ENCODE results near the gene DGKB. TPM values are rescaled to one million over a fixed set of nuclear protein-coding genes. Genes with fewer than 3 reads are reported as not detected.

Gene DGKB
- total RNA-seq: 1.5 TPM
- polyA plus RNA-seq (ENCODE audit: insufficient read depth, low read depth, low replicate concordance): 0.26 TPM
- long read RNA-seq, donor 1: 0 reads
- long read RNA-seq, donor 2: 0 reads
- long read RNA-seq, donor 3: 0 reads
- long read RNA-seq, donor 4: 0 reads
- long read RNA-seq, donor 5: 0 reads
- long read RNA-seq, donor 6: 0 reads
- long read RNA-seq, donor 7: 0 reads
- long read RNA-seq, donor 8: 0 reads
- long read RNA-seq, donor 9: 0 reads
- long read RNA-seq, donor 10: 0 reads

DNA sequence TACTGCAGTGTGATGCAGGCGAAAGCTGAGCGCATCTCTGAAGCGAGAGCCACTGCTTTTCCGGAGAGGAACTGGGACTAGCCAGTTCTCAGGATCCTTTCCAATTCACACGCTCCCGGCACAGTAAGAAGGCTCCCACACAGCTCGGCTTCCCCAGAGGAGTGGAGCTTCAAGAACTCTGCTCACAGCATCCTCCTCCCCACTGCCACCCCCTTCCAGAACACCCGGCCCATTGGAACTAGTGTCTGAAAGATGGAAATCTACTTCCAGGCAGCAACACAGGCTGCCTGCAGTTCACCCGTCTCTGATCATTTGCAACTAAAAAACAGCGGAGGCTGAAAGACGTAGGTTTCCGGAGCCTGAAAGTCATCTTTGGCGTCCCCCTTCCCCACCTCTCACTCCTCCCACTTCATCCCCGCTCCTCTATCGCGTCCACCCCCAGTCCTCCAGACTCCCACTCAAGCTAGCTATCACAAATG is at the start of gene DGKB:
TSS of gene DGKB (minus strand) at position 163 of the 479 bp plus-strand sequence.
- intact Hi-C loops (cut with DNase I): no loop called here
- TF ChIP-seq, protein P1, sequence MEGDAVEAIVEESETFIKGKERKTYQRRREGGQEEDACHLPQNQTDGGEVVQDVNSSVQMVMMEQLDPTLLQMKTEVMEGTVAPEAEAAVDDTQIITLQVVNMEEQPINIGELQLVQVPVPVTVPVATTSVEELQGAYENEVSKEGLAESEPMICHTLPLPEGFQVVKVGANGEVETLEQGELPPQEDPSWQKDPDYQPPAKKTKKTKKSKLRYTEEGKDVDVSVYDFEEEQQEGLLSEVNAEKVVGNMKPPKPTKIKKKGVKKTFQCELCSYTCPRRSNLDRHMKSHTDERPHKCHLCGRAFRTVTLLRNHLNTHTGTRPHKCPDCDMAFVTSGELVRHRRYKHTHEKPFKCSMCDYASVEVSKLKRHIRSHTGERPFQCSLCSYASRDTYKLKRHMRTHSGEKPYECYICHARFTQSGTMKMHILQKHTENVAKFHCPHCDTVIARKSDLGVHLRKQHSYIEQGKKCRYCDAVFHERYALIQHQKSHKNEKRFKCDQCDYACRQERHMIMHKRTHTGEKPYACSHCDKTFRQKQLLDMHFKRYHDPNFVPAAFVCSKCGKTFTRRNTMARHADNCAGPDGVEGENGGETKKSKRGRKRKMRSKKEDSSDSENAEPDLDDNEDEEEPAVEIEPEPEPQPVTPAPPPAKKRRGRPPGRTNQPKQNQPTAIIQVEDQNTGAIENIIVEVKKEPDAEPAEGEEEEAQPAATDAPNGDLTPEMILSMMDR (IDR thresholded peaks at IDR 0.05; ENCODE audit: borderline replicate concordance, extremely low read depth, insufficient read depth): no peak
- no peak within 1 kb of the TSS for H3K27ac ChIP-seq (ENCODE audit: low read depth in 2 of 2, low read length in 2 of 2)
- no peaks in the 10 kb centered on the region for H3K27me3 ChIP-seq (ENCODE audit: control insufficient read depth, insufficient read depth, low read length)
- H3K36me3 ChIP-seq (ENCODE audit: control insufficient read depth in 2 of 3, insufficient read depth in 3 of 3, low read length in 3 of 3): no peaks in the 10 kb centered on the region
- H3K4me1 ChIP-seq (ENCODE audit: control insufficient read depth in 2 of 3, insufficient read depth in 2 of 3, low read depth in 1 of 3, low read length in 3 of 3): peaks cover 0 to 2% (median 0%) of the 10 kb centered on the region in 3 donors
- no peak for FAIRE-seq
- H3K4me3 ChIP-seq (ENCODE audit: low read length in 3 of 3): peak within 1 kb of the TSS; percentile 55 to 63 (median 58)
- H3K9me3 ChIP-seq (ENCODE audit: control insufficient read depth in 2 of 3, insufficient read depth in 1 of 3, low read length in 3 of 3): no peaks in the 10 kb centered on the region
- H3K9ac ChIP-seq (ENCODE audit: low read length in 3 of 3): peak within 1 kb of the TSS in 1 of 3 donors; percentile 35
- DNase-seq: peak in 4 of 5 donors; percentile 41 to 76 (median 55)

DNA sequence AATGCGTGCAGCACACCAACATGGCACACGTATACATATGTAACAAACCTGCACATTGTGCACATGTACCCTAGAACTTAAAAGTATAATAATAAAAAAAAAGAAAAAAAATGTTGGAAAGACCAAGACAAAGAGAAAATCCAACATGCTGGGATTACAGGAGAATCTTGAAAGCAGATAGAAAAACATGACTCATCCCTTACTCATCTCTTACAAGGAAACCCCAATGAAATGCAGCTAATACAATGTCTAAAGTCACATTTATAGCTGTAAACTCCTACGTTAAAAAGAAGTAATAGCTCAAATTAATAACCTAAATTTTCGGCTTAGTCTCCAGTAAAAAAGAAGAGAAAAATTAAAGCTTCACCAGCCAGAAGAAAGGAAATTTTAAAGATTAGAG is 47.5 kb upstream of the DGKB start:
- intact Hi-C loops (cut with DNase I): no loop called here
- no peak overlapping the region for H3K4me3 ChIP-seq (ENCODE audit: low read length in 3 of 3)
- H3K27me3 ChIP-seq (ENCODE audit: control insufficient read depth, insufficient read depth, low read length): no peaks in the 10 kb centered on the region
- FAIRE-seq: no peak
- no peaks in the 10 kb centered on the region for H3K9me3 ChIP-seq (ENCODE audit: control insufficient read depth in 2 of 3, insufficient read depth in 1 of 3, low read length in 3 of 3)
- H3K9ac ChIP-seq (ENCODE audit: low read length in 3 of 3): no peak overlapping the region
- no peak for DNase-seq
- TF ChIP-seq, protein P1 (IDR thresholded peaks at IDR 0.05; ENCODE audit: borderline replicate concordance, extremely low read depth, insufficient read depth): no peak
- no peaks in the 10 kb centered on the region for H3K4me1 ChIP-seq (ENCODE audit: control insufficient read depth in 2 of 3, insufficient read depth in 2 of 3, low read depth in 1 of 3, low read length in 3 of 3)
- no peaks in the 10 kb centered on the region for H3K36me3 ChIP-seq (ENCODE audit: control insufficient read depth in 2 of 3, insufficient read depth in 3 of 3, low read length in 3 of 3)
- no peak overlapping the region for H3K27ac ChIP-seq (ENCODE audit: low read depth in 2 of 2, low read length in 2 of 2)

DNA sequence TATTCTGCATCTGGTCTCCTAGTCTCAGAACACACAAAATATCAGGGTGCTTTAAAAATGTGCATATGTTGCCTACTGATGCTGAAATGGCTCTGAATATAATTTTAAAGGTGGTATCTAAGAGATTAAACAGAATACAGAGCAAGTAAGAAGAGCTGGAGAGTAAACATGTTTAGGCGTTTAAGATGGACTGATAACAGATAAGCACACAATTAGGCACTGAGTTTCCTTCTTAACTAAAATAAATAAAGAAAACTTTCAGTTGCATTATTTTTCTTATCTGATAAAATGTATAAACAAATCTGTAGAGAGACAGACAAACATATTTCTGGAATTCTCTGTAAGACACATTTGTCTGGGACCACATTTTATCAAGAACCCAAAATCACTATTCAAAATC is 35.6 kb upstream of the DGKB start:
- Histone ChIP-seq H3K27me3 (ENCODE audit: control insufficient read depth, insufficient read depth, low read length) (no peaks in the 10 kb centered on the region), H3K4me3 (ENCODE audit: low read length in 3 of 3) (no peak overlapping the region), H3K9me3 (ENCODE audit: control insufficient read depth in 2 of 3, insufficient read depth in 1 of 3, low read length in 3 of 3) (no peaks in the 10 kb centered on the region), H3K9ac (ENCODE audit: low read length in 3 of 3) (no peak overlapping the region), H3K4me1 (ENCODE audit: control insufficient read depth in 2 of 3, insufficient read depth in 2 of 3, low read depth in 1 of 3, low read length in 3 of 3) (peaks cover 0 to 7% (median 0%) of the 10 kb centered on the region in 3 donors), H3K27ac (ENCODE audit: low read depth in 2 of 2, low read length in 2 of 2) (no peak overlapping the region), H3K36me3 (ENCODE audit: control insufficient read depth in 2 of 3, insufficient read depth in 3 of 3, low read length in 3 of 3) (no peaks in the 10 kb centered on the region)
- FAIRE-seq (no peak), DNase-seq (no peak)
- TF ChIP-seq, protein P1 (IDR thresholded peaks at IDR 0.05; ENCODE audit: borderline replicate concordance, extremely low read depth, insufficient read depth): no peak
- intact Hi-C loops (cut with DNase I): no loop called here

Data from kidney (tissue), 22 donors.